ENCODE results near the gene LRMDA.

DNA sequence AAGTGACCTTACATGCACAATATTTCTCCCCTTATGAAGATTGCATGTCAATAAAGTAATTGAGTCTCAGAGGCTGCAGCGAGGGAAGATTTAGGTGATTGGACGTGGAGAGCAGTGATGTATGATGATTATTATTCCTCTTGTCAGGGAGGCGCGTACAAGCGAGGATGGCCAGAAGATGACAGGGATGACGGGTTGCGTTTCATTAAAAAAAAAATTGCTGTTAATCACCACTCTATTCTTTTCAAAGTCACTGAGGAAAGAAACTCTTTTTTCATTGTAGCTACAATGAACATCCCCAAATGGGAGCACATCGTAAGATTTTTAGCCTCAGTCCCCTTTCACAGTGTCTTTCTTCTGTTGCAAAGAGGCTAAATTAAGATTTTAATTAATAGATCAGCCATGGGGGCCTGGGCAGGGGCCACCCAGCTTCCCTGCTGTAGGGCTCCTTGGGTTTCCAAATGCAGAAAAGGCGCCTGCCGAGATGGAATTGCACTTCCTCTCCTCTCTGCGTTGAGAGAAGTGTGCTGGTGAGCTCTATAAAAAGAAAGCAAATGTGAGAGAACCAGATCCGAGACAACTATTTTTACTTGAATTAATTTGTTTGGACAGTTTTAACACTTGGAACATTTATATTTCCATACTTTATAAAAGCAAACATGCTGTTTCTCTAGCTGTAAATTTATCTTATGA, 998.1 kb downstream of the LRMDA start:
- TF ChIP-seq, protein P1, sequence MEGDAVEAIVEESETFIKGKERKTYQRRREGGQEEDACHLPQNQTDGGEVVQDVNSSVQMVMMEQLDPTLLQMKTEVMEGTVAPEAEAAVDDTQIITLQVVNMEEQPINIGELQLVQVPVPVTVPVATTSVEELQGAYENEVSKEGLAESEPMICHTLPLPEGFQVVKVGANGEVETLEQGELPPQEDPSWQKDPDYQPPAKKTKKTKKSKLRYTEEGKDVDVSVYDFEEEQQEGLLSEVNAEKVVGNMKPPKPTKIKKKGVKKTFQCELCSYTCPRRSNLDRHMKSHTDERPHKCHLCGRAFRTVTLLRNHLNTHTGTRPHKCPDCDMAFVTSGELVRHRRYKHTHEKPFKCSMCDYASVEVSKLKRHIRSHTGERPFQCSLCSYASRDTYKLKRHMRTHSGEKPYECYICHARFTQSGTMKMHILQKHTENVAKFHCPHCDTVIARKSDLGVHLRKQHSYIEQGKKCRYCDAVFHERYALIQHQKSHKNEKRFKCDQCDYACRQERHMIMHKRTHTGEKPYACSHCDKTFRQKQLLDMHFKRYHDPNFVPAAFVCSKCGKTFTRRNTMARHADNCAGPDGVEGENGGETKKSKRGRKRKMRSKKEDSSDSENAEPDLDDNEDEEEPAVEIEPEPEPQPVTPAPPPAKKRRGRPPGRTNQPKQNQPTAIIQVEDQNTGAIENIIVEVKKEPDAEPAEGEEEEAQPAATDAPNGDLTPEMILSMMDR (conservative IDR thresholded peaks at IDR 0.05; ENCODE audit: low read length) = no peak
- no peak for TF ChIP-seq EZH2phosphoT487 (IDR thresholded peaks at IDR 0.05; ENCODE audit: borderline replicate concordance, low read depth, low read length)

All from OCI-LY7 (cell line).